ENCODE results near the gene UPF3A.

GRCh38 chr13:114268344-114269280 is 12.8 kb upstream of the UPF3A start:
- TF ChIP-seq CTCF (IDR thresholded peaks at IDR 0.05; ENCODE audit: low read length) (no peak), EZH2 (IDR thresholded peaks at IDR 0.05; ENCODE audit: borderline replicate concordance, low read length) (no peak)

Measured in OCI-LY1 (cell line).